HG03175 (cell line): Measurements from ENCODE around the gene CRACR2A.

Experiments used
- ATAC-seq: cut with Tn5 transposase; IDR thresholded peaks from one replicate; pipeline ENCODE4 v1.9.1; 2021; ENCODE audit warnings: mild to moderate bottlenecking, moderate library complexity; ENCODE audit not compliant: unreplicated experiment

CRACR2A gene

GRCh38 chr12:3725388-3726115, 27.4 kb downstream of the CRACR2A start:
- no peak for ATAC-seq

GRCh38 chr12:3723916-3724805, 28.7 kb downstream of the CRACR2A start:
- ATAC-seq: no peak

DNA sequence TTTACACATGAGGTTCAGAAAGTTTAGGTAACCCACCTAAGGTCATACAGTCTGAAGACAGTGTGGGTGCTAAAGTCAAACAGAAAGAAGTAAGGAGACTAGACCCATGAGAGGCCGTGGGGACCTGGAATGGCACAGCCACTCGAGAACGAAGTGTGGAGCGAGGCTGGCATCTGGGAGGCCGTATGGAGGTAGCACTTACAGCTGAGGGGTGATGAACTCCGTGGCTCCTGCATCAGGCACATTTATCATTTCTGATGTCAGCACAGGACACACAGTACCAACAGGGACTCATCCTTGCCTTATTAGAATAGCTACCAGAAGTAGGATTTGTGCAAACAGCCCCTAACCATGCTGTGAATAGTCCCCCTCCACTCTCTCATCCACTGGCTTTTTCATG, 30.5 kb downstream of the CRACR2A start:
- ATAC-seq: no peak

GRCh38 chr12:3720772-3721171, 32.1 kb downstream of the CRACR2A start:
- no peak for ATAC-seq

GRCh38 chr12:3718100-3718499, 34.8 kb downstream of the CRACR2A start:
- ATAC-seq: no peak

GRCh38 chr12:3717283-3717898, 35.5 kb downstream of the CRACR2A start:
- ATAC-seq: no peak

GRCh38 chr12:3715999-3716398, 36.9 kb downstream of the CRACR2A start:
- no peak for ATAC-seq

DNA sequence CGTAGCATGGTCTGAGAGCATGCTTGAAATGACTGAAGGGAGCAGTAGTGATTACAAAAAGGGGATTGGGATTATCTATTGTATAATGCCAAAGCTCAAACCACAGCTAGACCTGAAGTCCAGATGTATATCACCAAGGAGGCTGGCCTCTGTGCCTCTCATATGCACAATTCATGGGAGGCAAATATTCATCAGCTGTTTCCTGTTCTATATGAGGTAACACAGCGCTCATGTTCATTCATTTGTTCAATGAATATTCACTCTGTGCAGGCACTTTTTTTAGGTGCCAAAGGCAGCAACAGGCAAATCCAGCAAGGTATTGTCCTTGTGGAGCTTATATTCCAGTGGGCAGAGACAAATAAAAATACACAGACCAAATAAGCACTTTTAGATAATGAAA, 39.0 kb downstream of the CRACR2A start:
- no peak for ATAC-seq

- ATAC-seq: no peak
Observed at GRCh38 chr12:3713483-3713882, 39.4 kb downstream of the CRACR2A start.

- no peak for ATAC-seq
Observed at GRCh38 chr12:3712209-3712992, 40.5 kb downstream of the CRACR2A start.

DNA sequence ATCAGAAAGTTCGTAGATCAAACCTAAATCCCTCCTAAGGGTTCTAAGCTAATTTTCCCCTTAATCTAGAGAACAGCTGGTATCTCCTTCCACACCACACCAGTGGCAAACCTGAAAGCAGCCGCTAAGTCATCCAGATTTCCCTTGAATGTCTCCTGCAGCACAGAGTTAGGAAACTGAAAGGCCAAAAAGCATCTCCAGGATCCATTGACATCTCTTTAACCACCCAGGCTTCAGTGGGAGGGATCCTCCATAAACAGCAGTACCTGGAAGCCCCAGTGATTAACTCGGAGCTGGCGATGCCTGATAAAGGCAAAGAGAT, 47.6 kb downstream of the CRACR2A start:
- no peak for ATAC-seq

DNA sequence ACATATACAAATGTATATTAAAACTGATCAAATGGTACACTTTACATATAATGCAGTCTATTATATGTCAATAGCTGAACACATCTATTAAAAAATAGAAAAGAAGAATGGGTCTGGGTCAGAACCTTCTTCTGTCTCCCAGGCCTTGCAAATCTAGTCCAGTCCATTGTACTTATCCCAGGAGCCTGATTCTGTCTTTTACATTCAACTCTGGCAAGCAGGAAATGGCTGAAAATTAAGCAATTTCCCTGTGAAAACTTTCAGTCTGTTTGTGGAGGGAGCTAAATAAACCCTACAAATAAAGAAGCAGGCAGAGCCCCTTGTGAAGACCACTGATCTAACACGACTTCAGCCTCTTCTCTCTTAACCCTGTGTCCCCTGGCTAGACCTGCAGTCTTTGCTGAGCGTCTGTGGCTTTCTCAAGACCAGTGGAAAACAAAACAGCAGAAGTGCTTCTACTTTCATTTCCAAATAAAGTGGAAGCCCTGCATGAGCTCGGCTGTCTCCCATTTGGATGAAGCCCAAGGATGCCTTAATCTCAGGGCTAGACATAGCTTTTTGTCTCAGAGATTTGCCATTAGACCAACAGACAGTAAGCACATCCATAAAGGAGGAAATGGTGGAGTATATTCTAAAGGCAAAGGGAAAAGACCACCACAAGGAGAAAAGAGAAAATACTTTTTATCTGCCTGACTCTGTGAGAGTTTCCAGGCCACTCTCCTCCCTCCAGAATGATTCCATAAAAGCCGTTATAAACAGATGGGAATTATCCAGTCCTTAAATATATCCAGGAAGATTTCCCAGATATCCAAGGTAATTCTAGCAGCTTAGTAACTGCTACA, 48.2 kb downstream of the CRACR2A start:
- ATAC-seq: no peak

DNA sequence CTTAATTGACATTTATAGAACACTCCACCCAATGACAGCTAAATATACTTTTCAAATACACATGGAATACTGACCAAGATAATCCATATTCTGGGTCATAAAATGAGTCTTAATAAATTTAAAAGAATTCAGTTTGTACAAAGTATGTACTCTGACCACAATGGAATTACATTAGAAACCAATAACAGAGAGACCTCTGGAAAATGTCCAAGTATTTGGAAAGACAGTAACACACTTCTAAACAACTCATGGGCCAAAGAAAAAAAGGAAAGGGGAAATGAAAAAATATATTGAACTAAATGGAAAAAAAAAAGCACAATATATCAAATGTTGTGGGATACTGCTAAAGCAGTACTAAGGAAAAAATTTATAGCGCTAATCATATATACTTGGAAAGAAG, 52.0 kb downstream of the CRACR2A start:
- ATAC-seq: no peak

GRCh38 chr12:3698218-3698974, 54.5 kb downstream of the CRACR2A start:
- ATAC-seq: no peak

- no peak for ATAC-seq
Observed at GRCh38 chr12:3697311-3697870, 55.5 kb downstream of the CRACR2A start.

DNA sequence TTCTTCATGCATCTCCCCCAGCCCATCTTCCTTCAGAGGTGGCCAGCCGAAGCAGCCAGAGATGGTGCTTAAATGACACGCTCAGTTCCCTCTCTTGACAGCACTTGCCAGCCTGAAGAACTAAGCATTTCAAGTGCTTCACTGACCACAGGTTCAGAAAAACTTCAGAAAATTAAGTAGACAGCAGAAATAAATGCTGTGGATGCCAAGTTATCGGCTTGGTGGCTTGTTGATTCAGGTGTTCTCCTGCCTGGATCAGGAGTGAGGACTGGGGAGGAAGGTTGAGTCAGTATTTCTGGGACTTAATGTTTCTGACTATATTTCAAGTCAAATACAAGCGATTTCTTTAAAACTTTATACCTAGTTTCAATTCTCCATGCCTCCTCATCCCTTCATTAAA, 58.2 kb downstream of the CRACR2A start:
- no peak for ATAC-seq

GRCh38 chr12:3692616-3693365, 60.1 kb downstream of the CRACR2A start:
- no peak for ATAC-seq

GRCh38 chr12:3686463-3686862, 66.4 kb downstream of the CRACR2A start:
- no peak for ATAC-seq
